Measurements from ENCODE around the gene MYO1G. TPM values are rescaled to one million over a fixed set of nuclear protein-coding genes. Genes with fewer than 3 reads are reported as not detected.
"Not testable (repeated sequence)": the region's sequence is repeated elsewhere in the genome, so short reads cannot be mapped to it uniquely, and the experiment has no call there.

Gene MYO1G
- total RNA-seq, 4 donors from 2014 or later = 2.5 to 8.3 (median 6.4) TPM

GRCh38 chr7:45026984-45027773, 48.4 kb upstream of the MYO1G start:
- Histone ChIP-seq H3K27me3 (no peaks in the 10 kb centered on the region), H3K4me3 (peak overlapping the region in 2 of 4 donors; percentile 15 to 41), H3K9me3 (no peaks in the 10 kb centered on the region), H3K36me3 (no peaks in the 10 kb centered on the region), H3K4me1 (peaks cover 0 to 4% (median 0%) of the 10 kb centered on the region in 4 donors), H3K27ac (peak overlapping the region; percentile 54 to 73 (median 70))
- intact Hi-C loops (cut with DNase I; ENCODE audit: low total_unique reads) = no loop called here
- WGBS, 2 donors (ENCODE audit: low coverage in 1 of 2) = 57 to 63% methylated on average over 5 to 10 of the region's 10 CpGs
- no peak for DNase-seq
- no peak for TF ChIP-seq POLR2AphosphoS5 (IDR thresholded peaks at IDR 0.05)
- no peak for TF ChIP-seq POLR2A (IDR thresholded peaks at IDR 0.05)
- no peak for TF ChIP-seq EP300 (IDR thresholded peaks at IDR 0.05; ENCODE audit: low read depth)
- TF ChIP-seq CTCF (IDR thresholded peaks at IDR 0.05) = no peak
- in situ Hi-C loops (cut with MboI; ENCODE audit: low pct_ligation_motif_present in 1 of 4, low pct_unique_long_range_greater_than_20kb in 1 of 4, low sequenced_read_pairs in 3 of 4) = no loop called here

GRCh38 chr7:45026013-45026412, 47.2 kb upstream of the MYO1G start:
- H3K36me3 ChIP-seq = no peaks in the 10 kb centered on the region
- intact Hi-C loops (cut with DNase I; ENCODE audit: low total_unique reads) (no loop called here), in situ Hi-C loops (cut with MboI; ENCODE audit: low pct_ligation_motif_present in 1 of 4, low pct_unique_long_range_greater_than_20kb in 1 of 4, low sequenced_read_pairs in 3 of 4) (no loop called here)
- TF ChIP-seq POLR2A (IDR thresholded peaks at IDR 0.05) = no peak
- no peak for TF ChIP-seq POLR2AphosphoS5 (IDR thresholded peaks at IDR 0.05)
- TF ChIP-seq EP300 (IDR thresholded peaks at IDR 0.05; ENCODE audit: low read depth) = no peak
- TF ChIP-seq CTCF (IDR thresholded peaks at IDR 0.05) = no peak
- whole genome bisulfite sequencing, 2 donors (ENCODE audit: low coverage in 1 of 2) = 67 to 83% methylated on average over 1 of the region's 1 CpG
- H3K27me3 ChIP-seq = no peaks in the 10 kb centered on the region
- peak overlapping the region in 1 of 4 donors; percentile 72 for H3K27ac ChIP-seq
- DNase-seq = no peak
- no peaks in the 10 kb centered on the region for H3K9me3 ChIP-seq
- H3K4me1 ChIP-seq = peaks cover 0 to 3% (median 0%) of the 10 kb centered on the region in 4 donors
- no peak overlapping the region for H3K4me3 ChIP-seq

GRCh38 chr7:45025473-45025872, 46.7 kb upstream of the MYO1G start:
- H3K9me3 ChIP-seq; H3K4me3 ChIP-seq; H3K4me1 ChIP-seq; intact Hi-C loops (cut with DNase I; ENCODE audit: low total_unique reads); H3K27ac ChIP-seq; H3K36me3 ChIP-seq; DNase-seq; H3K27me3 ChIP-seq; in situ Hi-C loops (cut with MboI; ENCODE audit: low pct_ligation_motif_present in 1 of 4, low pct_unique_long_range_greater_than_20kb in 1 of 4, low sequenced_read_pairs in 3 of 4): not testable (repeated sequence)
- whole genome bisulfite sequencing, 2 donors (ENCODE audit: low coverage in 1 of 2) = 92 to 94% methylated on average over 5 to 12 of the region's 12 CpGs

- H3K27me3 ChIP-seq = no peaks in the 10 kb centered on the region
- intact Hi-C loops (cut with DNase I; ENCODE audit: low total_unique reads) (no loop called here), in situ Hi-C loops (cut with MboI; ENCODE audit: low pct_ligation_motif_present in 1 of 4, low pct_unique_long_range_greater_than_20kb in 1 of 4, low sequenced_read_pairs in 3 of 4) (no loop called here)
- no peak for DNase-seq
- TF ChIP-seq POLR2AphosphoS5 (IDR thresholded peaks at IDR 0.05) = no peak
- no peak for TF ChIP-seq CTCF (IDR thresholded peaks at IDR 0.05)
- no peak for TF ChIP-seq EP300 (IDR thresholded peaks at IDR 0.05; ENCODE audit: low read depth)
- no peak for TF ChIP-seq POLR2A (IDR thresholded peaks at IDR 0.05)
- H3K4me3 ChIP-seq = no peak overlapping the region
- H3K36me3 ChIP-seq = no peaks in the 10 kb centered on the region
- WGBS, 2 donors (ENCODE audit: low coverage in 1 of 2) = 94 to 100% methylated on average over 1 to 2 of the region's 2 CpGs
- H3K4me1 ChIP-seq = peaks cover 0 to 9% (median 0%) of the 10 kb centered on the region in 4 donors
- no peaks in the 10 kb centered on the region for H3K9me3 ChIP-seq
- H3K27ac ChIP-seq = no peak overlapping the region
Observed at GRCh38 chr7:45024126-45024744, 45.4 kb upstream of the MYO1G start.
